ENCODE data around the gene NUP133.
A peak's percentile ranks its signal among the peaks of the same experiment; 100 is the strongest.
"Not testable (repeated sequence)": the region's sequence is repeated elsewhere in the genome, so short reads cannot be mapped to it uniquely, and the experiment has no call there.

Gene NUP133

GRCh38 chr1:229448354-229448753 lies 59.8 kb downstream of the NUP133 start:
- no peak for DNase-seq

GRCh38 chr1:229447809-229448252 lies 60.3 kb downstream of the NUP133 start:
- no peak for DNase-seq

DNA sequence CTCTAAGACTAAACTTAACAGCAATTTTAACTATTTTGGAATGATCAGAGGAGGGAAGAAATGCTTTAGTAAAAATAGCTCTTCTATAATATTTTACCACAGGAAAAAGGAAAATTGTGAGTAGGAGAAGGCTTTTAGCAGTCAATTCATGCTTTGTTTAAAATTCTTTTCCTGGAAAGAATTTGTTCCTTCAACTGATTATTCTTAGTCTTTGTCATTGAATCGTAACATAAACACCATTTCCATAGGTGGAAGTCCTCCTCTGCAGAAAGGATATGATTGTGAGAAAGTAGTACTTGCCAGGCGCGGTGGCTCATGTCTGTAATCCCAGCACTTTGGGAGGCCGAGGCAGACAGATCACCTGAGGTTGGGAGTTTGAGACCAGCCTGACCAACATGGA lies 62.3 kb downstream of the NUP133 start:
- no peak for DNase-seq

DNA sequence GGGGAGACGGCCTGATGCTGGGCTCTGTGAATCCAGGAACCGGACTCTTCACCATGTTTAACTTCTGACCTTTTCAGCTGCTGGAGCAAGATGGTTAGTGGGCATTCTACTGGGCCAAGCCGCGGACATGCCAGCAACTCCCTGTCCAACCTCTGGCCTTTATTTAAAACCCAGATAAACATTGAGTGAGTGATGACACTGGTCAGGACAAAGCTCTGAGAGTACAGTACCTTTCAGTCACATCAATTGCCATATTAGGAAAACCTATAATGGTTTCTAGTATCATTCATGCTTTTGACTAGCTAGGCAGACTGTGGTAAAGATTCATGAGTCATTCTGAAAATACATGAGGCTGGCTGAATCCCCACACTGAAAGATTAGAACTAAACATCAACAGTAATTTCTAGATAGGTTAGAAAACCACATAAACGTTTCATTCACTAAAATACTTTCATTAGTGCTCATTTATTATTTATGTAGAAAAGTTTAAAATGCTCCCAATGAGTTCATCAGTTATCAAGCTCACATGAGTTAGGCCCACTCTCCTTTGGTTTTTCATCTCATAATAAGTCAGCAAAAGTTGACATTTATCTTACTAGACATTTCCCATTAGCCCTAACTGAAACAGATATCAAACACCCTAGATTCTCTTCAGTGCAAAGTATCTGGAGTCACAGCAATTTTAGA lies 67.1 kb downstream of the NUP133 start:
- DNase-seq: peak; percentile 77

- DNase-seq: no peak
These were observed 70.1 kb downstream of the NUP133 start for GRCh38 chr1:229438021-229438420.

GRCh38 chr1:229437443-229437842 lies 70.7 kb downstream of the NUP133 start:
- peak; percentile 31 for DNase-seq

- no peak for DNase-seq
These were observed 71.9 kb downstream of the NUP133 start for GRCh38 chr1:229436201-229436600.

DNA sequence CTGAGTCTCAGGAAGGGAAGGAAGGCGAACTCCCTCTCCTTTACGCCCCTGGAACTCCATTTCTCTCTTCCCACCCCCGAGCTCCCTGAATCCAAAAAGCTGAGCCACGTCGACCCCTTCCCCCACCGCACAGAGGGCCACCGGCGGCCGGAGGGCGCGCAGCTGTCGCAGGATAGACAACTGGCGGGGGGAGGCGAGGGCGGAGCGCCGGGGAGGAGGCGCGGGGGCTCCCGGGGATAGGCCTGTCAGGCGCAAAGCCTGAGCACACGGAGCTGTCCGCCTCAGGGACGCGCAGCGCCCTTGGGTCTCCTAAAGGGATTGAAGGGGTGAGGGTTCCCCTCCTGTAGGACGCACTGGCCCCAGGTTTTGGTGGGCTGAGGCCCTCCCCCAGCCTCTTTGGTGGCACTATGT lies 73.5 kb downstream of the NUP133 start:
- no peak for DNase-seq

GRCh38 chr1:229434005-229434640 lies 74.0 kb downstream of the NUP133 start, which contains the start of gene ACTA1:
ACTA1 (minus strand) TSS chr1:229434094; CDS start chr1:229433115, 979 bp downstream.
- no peak for DNase-seq

GRCh38 chr1:229433364-229434004 lies 74.7 kb downstream of the NUP133 start:
- DNase-seq: no peak

- no peak for DNase-seq
These were observed 75.2 kb downstream of the NUP133 start for GRCh38 chr1:229432905-229433304.

GRCh38 chr1:229432116-229432461 lies 76.1 kb downstream of the NUP133 start:
- no peak for DNase-seq

GRCh38 chr1:229431284-229432115 lies 76.6 kb downstream of the NUP133 start:
- DNase-seq: no peak

DNA sequence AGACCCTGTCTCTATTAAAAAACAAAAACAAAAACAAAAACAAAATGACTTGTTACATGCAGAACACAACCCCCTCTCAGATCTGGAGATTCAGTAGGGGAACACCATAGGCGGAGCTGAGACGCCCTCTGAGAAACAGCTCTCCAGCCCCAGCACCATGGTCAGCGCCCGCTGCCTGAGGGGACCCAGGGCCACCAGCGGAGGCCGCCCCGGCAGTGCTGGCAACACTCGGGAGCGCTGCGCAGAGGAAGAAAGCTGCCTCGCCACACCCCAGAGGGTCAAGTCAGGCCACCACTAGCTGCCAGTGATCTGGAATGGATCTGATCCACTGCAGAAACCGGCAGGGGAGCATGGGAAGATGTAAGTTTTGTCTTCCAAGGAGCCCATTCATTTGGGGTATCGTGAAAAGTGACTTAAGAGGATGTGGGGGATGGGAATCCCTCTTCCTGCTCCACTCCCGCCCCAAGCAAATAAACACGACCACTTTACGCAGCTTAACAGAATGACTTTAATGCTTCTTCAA lies 77.3 kb downstream of the NUP133 start:
- peak; percentile 65 for DNase-seq

DNA sequence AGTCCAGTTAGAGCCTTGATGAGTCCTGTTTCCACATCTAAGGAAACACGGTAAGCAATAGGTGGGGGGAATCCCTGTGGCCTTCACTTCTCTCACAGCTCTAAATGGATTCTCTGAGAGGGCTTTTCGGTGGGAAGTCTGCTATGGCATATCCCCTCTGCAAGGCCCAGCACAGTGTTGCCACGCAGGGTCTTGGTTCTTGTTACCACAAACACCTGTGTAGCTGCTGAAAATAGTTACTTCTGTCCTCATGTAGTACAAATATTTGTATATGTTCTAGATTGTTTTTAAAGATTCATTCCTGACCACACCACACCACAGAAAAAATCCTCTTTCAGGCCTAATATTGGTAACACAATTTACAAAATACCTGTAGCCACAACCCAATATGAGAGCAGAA lies 79.9 kb downstream of the NUP133 start:
- DNase-seq: no peak

- no peak for DNase-seq
These were observed 80.6 kb downstream of the NUP133 start for GRCh38 chr1:229427572-229427971.

- no peak for DNase-seq
These were observed 82.5 kb downstream of the NUP133 start for GRCh38 chr1:229425564-229426159.

DNA sequence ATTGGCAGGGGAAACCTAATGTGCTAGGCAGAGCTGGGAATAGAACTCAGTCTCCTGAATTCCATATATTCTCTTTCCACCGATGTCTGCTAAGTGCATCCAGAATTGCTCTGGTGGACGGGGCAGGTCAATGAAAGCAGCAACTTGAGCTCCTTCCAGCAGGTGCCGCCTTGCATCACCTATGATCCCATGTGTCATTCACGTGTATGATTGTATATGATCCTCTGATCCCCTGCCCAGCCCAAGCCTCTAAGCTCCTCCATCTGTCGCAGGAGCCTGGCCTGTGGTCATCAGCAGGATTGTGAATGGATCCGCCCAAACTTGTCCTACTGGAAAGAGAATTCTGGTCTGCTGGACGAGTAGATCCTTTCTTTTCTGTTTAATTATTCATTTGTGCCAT lies 87.4 kb downstream of the NUP133 start:
- no peak for DNase-seq

- DNase-seq: no peak
These were observed 87.9 kb downstream of the NUP133 start for GRCh38 chr1:229420224-229420623.

DNA sequence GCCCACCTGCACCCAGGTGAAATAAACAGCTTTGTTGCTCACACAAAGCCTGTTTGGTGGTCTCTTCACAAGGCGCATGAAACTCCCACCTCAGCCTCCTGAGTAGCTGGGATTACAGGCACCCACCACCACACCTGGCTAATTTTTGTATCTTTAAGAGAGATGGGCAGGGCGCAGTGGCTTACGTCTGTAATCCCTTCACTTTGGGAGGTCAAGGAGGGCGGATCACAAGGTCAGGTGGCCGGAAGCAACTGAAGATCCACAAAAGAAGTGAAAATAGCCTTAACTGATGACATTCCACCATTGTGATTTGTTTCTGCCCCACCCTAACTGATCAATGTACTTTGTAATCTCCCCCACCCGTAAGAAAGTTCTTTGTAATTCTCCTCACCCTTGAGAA lies 89.6 kb downstream of the NUP133 start:
- not testable (repeated sequence) for DNase-seq

DNA sequence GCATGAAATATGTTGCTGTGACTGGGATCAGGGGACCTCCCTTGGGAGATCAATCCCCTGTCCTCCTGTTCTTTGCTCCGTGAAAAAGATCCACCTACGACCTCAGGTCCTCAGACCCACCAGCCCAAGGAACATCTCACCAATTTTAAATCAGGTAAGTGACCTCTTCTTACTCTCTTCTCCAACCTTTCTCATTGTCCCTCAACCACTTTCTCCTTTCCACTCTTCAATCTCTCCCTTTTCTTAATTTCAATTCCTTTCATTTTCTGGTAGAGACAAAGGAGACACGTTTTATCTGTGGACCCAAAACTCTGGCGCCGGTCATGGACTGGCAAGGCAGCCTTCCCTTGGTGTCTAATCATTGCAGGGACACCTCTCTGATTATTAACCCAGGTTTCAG lies 95.3 kb downstream of the NUP133 start:
- not testable (repeated sequence) for DNase-seq

DNA sequence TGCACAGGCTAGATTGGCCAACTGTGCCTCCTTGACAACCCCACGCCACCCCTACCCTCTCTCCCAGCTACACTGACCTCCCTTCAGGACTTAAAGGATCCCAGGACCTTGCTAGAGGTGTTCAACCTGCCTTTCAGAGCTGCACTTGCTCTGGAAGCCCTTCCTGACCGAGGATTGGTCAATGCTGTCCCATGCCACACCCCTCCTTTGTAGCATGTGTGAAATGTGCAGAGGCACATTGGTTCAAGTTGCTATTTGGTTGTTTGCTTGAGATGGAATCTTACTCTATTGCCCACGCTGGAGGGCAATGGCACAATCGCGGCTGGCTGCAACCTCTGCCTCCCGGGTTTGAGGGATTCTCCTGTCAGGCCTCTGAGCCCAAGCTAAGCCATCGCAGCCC lies 96.1 kb downstream of the NUP133 start:
- DNase-seq: no peak

Data from fibroblast of skin of scalp (primary cell).